GM18505 (cell line): Measurements from ENCODE around the gene ABCC1.

Experiments used
- ATAC-seq: cut with Tn5 transposase; IDR thresholded peaks from one replicate; pipeline ENCODE4 v1.9.1; 2021; ENCODE audit not compliant: unreplicated experiment
- POLR2A ChIP-seq: IDR thresholded peaks from 4 replicates; pipeline ENCODE4 v1.6.1; 2011; ENCODE audit warnings: borderline replicate concordance; ENCODE audit not compliant: insufficient read depth, insufficient read length; ENCODE audit errors: extremely low read depth

Gene ABCC1

DNA sequence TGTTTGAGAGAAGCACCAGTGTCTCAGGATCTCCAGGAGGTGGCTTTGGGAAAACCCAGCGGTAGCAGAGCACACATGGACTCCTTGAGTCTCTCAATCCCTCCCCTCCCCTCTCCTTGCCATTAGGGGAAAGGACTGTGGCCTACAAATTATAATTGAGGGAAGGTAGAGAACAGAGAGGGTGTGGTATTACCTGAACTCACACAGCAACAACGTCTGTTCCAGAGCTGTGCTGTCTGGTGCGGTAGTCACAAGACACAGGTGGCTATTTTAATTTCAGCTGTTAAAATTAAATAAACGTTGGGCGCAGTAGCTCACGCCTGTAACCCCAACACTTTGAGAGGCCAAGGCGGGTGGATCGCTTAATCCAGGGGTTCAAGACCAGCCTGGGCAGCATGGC lies 163.7 kb downstream of the ABCC1 start:
- ATAC-seq, result no peak
- TF ChIP-seq POLR2A, result no peak

DNA sequence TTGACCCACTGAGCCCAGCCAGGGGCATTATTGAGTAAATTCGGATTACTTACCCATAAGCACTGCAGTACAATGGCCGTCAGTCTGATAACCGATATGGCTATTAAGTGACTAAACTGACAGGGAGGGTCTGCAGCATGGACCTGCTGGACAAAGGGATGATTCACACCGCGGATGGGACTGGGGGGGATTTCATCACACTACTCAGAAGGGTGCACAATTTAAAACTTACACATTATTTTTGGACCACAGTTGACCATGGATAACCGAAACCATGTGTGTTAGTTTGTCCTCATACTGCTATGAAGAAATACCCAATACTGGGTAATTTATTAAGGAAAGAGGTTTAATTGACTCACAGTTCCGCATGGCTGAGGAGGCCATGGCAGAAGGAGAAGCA lies 167.4 kb downstream of the ABCC1 start:
- no peak for TF ChIP-seq POLR2A
- ATAC-seq, result no peak

- ATAC-seq, result no peak
- TF ChIP-seq POLR2A, result no peak
Measured at GRCh38 chr16:16118337-16118736, 168.9 kb downstream of the ABCC1 start.

DNA sequence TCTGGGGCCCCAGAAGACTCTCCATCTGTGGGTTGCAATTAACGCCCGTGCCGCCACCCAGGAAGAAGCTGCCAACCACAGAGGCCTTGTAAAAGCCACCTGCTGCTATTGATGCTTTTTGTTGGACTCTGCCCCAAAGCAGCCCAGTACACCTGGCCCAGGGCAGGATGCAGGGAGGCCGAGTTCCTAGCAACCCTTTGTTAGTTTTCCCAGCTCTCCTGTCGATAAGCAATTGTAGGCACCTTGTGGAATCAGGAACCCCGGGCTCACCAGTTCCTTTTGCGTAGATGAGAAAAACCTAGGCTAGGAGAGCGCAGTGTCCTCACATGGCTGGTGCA lies 170.6 kb downstream of the ABCC1 start:
- no peak for ATAC-seq
- TF ChIP-seq POLR2A, result no peak

DNA sequence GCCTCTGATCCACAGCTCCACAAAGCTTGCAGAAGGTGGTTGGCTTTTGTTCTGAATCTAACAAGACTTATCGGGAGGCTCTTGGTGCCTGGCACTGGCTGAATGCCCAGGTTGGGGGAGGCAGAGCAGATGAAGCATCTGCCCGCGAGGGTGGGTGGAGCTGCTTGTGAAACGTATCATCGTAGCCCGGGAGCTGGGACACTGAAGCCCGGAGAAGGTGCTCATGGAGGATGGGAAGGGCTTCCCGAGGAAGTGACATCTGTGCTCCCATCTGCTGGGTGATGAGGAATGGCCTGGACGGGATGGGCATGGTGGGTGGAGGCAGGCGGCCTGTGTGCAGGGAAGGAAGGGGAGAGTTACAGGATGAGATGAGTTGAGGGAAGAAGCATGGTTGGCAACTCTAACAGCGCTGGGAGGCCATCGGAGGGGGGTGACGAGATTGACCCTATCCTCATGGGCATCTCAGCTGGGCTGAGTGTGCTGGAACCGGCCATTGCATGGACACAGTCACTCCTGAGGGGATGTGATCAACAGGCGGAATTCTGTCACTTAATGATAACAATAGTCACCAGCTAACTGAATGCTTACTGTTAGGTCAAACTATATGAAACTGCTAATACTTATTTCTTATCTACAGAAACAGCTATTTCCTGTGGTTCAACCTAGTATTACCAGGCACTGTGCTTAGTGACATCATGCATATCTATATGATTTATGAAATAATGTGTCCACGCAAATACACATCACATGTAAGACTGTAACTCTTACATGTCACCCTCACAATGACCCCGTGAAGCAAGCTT lies 171.2 kb downstream of the ABCC1 start:
- no peak for TF ChIP-seq POLR2A
- no peak for ATAC-seq

GRCh38 chr16:16121185-16121727 lies 171.8 kb downstream of the ABCC1 start:
- TF ChIP-seq POLR2A, result no peak
- ATAC-seq, result no peak

DNA sequence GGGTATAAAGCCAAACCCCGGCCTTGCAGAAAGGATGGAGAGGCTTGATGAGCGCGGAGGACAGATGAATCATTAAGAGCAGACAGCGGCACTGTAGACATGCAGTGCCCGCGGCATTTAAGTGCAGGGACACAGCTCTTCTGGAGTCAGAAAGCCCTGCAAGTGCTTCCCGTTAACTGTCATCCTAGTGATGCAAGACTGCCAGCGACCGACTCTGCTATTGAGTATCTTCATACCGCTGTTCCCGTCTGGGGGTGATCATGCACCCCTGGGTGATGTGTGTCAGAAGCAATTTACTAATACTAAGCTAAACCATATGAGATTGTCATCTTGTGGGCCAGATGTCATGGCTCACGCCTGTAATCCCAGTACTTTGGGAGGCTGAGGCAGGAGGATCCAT lies 172.8 kb downstream of the ABCC1 start:
- TF ChIP-seq POLR2A, result no peak
- no peak for ATAC-seq

DNA sequence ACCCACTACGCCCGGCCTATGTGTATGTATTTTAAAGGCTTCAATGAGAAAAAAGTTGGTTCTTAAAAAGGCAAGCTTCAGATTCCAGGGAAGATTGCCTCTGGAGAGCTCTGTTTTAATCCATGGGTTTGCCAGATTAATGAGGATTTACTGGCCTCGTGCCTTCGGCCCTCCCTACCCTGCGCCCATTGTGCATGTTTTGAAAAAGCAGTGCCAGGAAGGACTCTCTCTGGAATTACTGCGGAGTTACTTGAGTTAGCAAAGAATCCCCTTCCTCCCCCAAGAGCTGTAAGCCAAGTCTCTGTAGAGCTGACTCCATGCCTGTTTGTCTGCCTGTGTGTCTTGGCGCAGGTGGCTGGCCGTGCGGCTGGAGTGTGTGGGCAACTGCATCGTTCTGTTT lies 175.0 kb downstream of the ABCC1 start:
- TF ChIP-seq POLR2A, result no peak
- no peak for ATAC-seq

GRCh38 chr16:16124974-16125373 lies 175.6 kb downstream of the ABCC1 start:
- TF ChIP-seq POLR2A, result no peak
- no peak for ATAC-seq

GRCh38 chr16:16126896-16127295 lies 177.5 kb downstream of the ABCC1 start:
- TF ChIP-seq POLR2A, result no peak
- no peak for ATAC-seq

DNA sequence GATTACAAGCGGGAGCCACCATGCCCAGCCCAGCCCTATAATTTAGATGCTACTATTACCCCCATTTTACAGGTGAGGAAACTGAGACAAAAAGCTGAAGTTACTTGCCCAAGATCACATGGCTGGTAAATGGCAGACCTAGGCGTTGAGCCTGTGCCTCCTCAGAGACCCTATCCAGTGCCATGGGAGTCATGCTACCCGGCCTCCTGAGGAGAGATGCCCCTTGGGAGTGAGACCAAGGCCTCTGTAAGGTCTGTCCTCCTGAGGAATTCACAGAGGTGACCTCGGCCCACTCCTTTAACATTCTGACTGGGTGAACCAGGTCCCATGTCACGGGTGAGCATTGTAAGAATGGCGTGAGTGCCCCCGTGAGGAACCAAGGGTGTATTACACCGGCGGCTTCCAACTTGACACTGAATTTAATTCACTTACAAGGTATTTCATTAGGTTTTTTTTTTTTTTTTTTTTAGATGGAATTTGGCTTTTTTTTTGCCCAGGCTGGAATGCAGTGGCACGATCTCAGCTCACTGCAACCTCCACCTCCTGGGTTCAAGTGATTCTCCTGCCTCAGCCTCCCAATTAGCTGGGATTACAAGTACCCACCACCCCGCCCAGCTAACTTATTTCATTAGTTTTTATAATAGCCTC lies 178.2 kb downstream of the ABCC1 start:
- TF ChIP-seq POLR2A, result no peak
- ATAC-seq, result no peak

DNA sequence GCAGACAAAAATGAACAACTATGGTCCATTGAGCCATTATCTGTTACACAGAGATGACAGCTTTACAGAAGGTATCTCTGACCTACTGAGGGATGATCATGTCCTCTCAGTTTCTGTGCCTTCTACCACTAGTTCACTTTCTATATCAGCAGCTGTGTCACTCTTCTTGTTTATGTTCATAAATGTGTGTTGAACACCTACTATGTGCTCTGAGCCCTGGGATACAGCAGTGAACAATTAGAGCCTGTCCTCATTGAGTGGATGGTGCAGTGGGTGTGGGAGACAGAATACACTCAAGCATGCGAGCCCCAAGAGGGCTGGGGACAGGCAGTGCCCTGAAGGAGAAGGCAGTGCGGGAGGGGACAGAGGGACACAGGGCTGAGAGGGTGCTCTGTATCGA lies 181.8 kb downstream of the ABCC1 start:
- no peak for TF ChIP-seq POLR2A
- ATAC-seq, result no peak

DNA sequence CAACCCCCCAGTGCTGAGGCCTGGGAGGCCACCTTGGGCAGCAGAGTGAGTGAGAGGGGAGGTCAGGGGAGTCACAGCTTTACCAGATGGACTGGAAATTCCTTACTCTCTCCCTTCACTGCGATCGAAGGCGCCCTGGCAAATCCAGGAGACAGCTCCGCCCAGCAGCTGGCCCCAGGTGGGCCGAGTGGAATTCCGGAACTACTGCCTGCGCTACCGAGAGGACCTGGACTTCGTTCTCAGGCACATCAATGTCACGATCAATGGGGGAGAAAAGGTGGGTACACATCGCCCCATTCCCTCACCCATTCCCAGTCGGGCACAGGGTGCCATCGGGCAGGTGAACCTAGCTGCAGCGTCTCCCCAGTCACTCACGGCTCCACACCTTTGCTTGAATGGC lies 182.2 kb downstream of the ABCC1 start:
- no peak for ATAC-seq
- TF ChIP-seq POLR2A, result no peak

DNA sequence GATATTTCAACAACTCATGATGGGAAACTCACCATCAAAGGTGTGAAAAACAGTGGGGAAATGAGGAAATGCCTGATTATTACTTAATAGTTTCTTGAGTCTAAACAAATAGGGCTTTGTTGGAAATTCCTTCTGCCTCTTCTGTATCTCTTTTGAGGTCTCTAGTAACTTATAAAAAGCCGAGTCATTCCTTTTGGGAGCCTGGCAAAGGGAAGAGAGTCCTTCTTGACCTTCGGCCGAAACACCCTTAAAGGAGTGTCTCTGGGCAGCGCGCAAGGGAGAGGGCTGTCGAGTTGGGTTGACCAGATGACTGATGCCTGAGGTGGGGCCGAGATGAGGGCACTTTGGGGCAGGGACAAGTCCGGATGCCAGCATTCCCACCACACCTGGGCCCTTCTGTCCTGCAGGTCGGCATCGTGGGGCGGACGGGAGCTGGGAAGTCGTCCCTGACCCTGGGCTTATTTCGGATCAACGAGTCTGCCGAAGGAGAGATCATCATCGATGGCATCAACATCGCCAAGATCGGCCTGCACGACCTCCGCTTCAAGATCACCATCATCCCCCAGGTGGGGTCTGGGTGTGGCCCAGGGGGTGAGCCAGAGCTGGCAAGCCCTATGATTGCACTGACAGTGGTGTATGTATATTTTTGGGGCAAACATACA lies 184.7 kb downstream of the ABCC1 start:
- ATAC-seq, result no peak
- no peak for TF ChIP-seq POLR2A
